HFFc6 (cell line): Measurements from ENCODE around the gene COG5. TPM values are rescaled to one million over a fixed set of nuclear protein-coding genes. Genes with fewer than 3 reads are reported as not detected.

Experiments used
- DNase-seq: peaks from one replicate; pipeline ENCODE4 v3.0.0-alpha.2; 2018
- H3K27ac Mint-ChIP-seq: 2 replicates; pipeline ENCODE4 v1.8.0; 2020; ENCODE audit warnings: mild to moderate bottlenecking, mixed read lengths
- H3K27me3 Mint-ChIP-seq: 2 replicates; pipeline ENCODE4 v1.8.0; 2021; ENCODE audit warnings: mild to moderate bottlenecking, moderate library complexity, mixed read lengths; ENCODE audit not compliant: insufficient read depth
- H3K36me3 Mint-ChIP-seq: 2 replicates; pipeline ENCODE4 v1.8.0; 2021; ENCODE audit warnings: low read depth, mixed read lengths
- H3K4me1 Mint-ChIP-seq: 2 replicates; pipeline ENCODE4 v1.8.0; 2020; ENCODE audit warnings: low read depth, mixed read lengths
- H3K4me3 Mint-ChIP-seq: 2 replicates; pipeline ENCODE4 v1.8.0; 2020; ENCODE audit warnings: mild to moderate bottlenecking, moderate library complexity, mixed read lengths
- H3K9me3 Mint-ChIP-seq: 2 replicates; pipeline ENCODE4 v1.8.0; 2020; ENCODE audit warnings: mild to moderate bottlenecking, mixed read lengths
- CTCF ChIP-seq: fragments of 200-600 bp; sonication (generic); IDR thresholded peaks from 2 replicates; pipeline ENCODE4 v1.5.0; 2021; ENCODE audit warnings: antibody characterized with exemption, mild to moderate bottlenecking
- total RNA-seq, 6 experiments: library from RNA; stranded (reverse); fragmentation: NEBNext Ultra II Directional; extraction: Animal tissue kit (Norgen Biotek cat#: 25700); gene quantifications; 2 replicates in 1 of 6; 3 replicates in 5 of 6; pipeline ENCODE4 v1.2.3, GENCODE V29; 2021

Gene COG5
- total RNA-seq, 6 experiments from 2014 or later, result 25.6 to 34.8 (median 31.6) TPM

- no peaks in the 10 kb centered on the region for H3K27me3 Mint-ChIP-seq
- H3K4me3 Mint-ChIP-seq, result peak overlapping the region; percentile 58
- peaks cover 48% of the 10 kb centered on the region for H3K4me1 Mint-ChIP-seq
- no peaks in the 10 kb centered on the region for H3K9me3 Mint-ChIP-seq
- no peak for TF ChIP-seq CTCF
- peak; percentile 25 for DNase-seq
- peak overlapping the region; percentile 86 for H3K27ac Mint-ChIP-seq
- peaks cover 14% of the 10 kb centered on the region for H3K36me3 Mint-ChIP-seq
These were observed 176.6 kb downstream of the COG5 start for GRCh38 chr7:107387128-107387527.

GRCh38 chr7:107386548-107387102, 177.1 kb downstream of the COG5 start:
- Mint-ChIP-seq H3K4me1 (peaks cover 48% of the 10 kb centered on the region), H3K9me3 (no peaks in the 10 kb centered on the region), H3K27ac (peak overlapping the region; percentile 86), H3K4me3 (peak overlapping the region; percentile 58; the same call in 1 of the 2 replicates), H3K27me3 (no peaks in the 10 kb centered on the region), H3K36me3 (peaks cover 14% of the 10 kb centered on the region)
- DNase-seq, result no peak
- TF ChIP-seq CTCF, result no peak

GRCh38 chr7:107384025-107384424, 179.7 kb downstream of the COG5 start:
- H3K4me1 Mint-ChIP-seq, result peaks cover 43% of the 10 kb centered on the region
- no peaks in the 10 kb centered on the region for H3K27me3 Mint-ChIP-seq
- peak; percentile 44 for TF ChIP-seq CTCF
- no peak for DNase-seq
- H3K9me3 Mint-ChIP-seq, result no peaks in the 10 kb centered on the region
- no peak overlapping the region for H3K27ac Mint-ChIP-seq
- no peak overlapping the region for H3K4me3 Mint-ChIP-seq
- peaks cover 14% of the 10 kb centered on the region for H3K36me3 Mint-ChIP-seq

GRCh38 chr7:107383203-107383602, 180.5 kb downstream of the COG5 start:
- peaks cover 35% of the 10 kb centered on the region for H3K4me1 Mint-ChIP-seq
- H3K27me3 Mint-ChIP-seq, result no peaks in the 10 kb centered on the region
- no peak for DNase-seq
- no peak for TF ChIP-seq CTCF
- H3K4me3 Mint-ChIP-seq, result no peak overlapping the region
- H3K9me3 Mint-ChIP-seq, result no peaks in the 10 kb centered on the region
- peaks cover 14% of the 10 kb centered on the region for H3K36me3 Mint-ChIP-seq
- no peak overlapping the region for H3K27ac Mint-ChIP-seq

- Mint-ChIP-seq H3K27ac (no peak overlapping the region), H3K4me3 (no peak overlapping the region), H3K27me3 (no peaks in the 10 kb centered on the region), H3K9me3 (no peaks in the 10 kb centered on the region), H3K36me3 (peaks cover 14% of the 10 kb centered on the region), H3K4me1 (peaks cover 17% of the 10 kb centered on the region)
- TF ChIP-seq CTCF, result no peak
- no peak for DNase-seq
These were observed 182.3 kb downstream of the COG5 start for GRCh38 chr7:107381453-107381852.
